Umbilical cord (tissue), 2 donors: Measurements from ENCODE around the gene C9orf50. TPM values are rescaled to one million over a fixed set of nuclear protein-coding genes. Genes with fewer than 3 reads are reported as not detected.
A peak's percentile ranks its signal among the peaks of the same experiment; 100 is the strongest.

ENCODE experiments used
- DNase-seq: peaks from one replicate; pipeline ENCODE4 v3.0.0-alpha.2; 2015; ENCODE audit warnings: low spot score
- total RNA-seq: library from RNA; depleted of rRNA; stranded (reverse); fragments of >200 nt; gene quantifications from one replicate; pipeline ENCODE4 v1.2.3, GENCODE V29; 2014; ENCODE audit warnings: low replicate concordance; ENCODE audit not compliant: insufficient read depth

C9orf50 gene
- total RNA-seq, 1 donor from 2014 or later, result 1.2 TPM

GRCh38 chr9:129591916-129592315 lies 29.0 kb downstream of the C9orf50 start:
- no peak for DNase-seq

- DNase-seq, result no peak
These were observed 30.4 kb downstream of the C9orf50 start for GRCh38 chr9:129590466-129590865.

- DNase-seq, result peak; percentile 86
These were observed 33.2 kb downstream of the C9orf50 start for GRCh38 chr9:129587487-129588262.

GRCh38 chr9:129586685-129587084 lies 34.2 kb downstream of the C9orf50 start:
- peak; percentile 90 for DNase-seq

- no peak for DNase-seq
These were observed 34.7 kb downstream of the C9orf50 start for GRCh38 chr9:129586245-129586644.

- DNase-seq, result no peak
These were observed 35.5 kb downstream of the C9orf50 start for GRCh38 chr9:129585352-129585751.

GRCh38 chr9:129584136-129584535 lies 36.8 kb downstream of the C9orf50 start:
- DNase-seq, result peak; percentile 88

- no peak for DNase-seq
These were observed 37.4 kb downstream of the C9orf50 start for GRCh38 chr9:129583308-129584038.

GRCh38 chr9:129582855-129583254 lies 38.0 kb downstream of the C9orf50 start:
- no peak for DNase-seq

GRCh38 chr9:129581505-129582189 lies 39.3 kb downstream of the C9orf50 start:
- DNase-seq, result no peak

GRCh38 chr9:129580211-129580915 lies 40.5 kb downstream of the C9orf50 start:
- no peak for DNase-seq

- no peak for DNase-seq
These were observed 41.6 kb downstream of the C9orf50 start for GRCh38 chr9:129579294-129579693.

- DNase-seq, result no peak
These were observed 44.1 kb downstream of the C9orf50 start for GRCh38 chr9:129576546-129577543.

- DNase-seq, result no peak
These were observed 45.1 kb downstream of the C9orf50 start for GRCh38 chr9:129575818-129576217.

- no peak for DNase-seq
These were observed 45.9 kb downstream of the C9orf50 start for GRCh38 chr9:129574911-129575585.

- DNase-seq, result no peak
These were observed 46.9 kb downstream of the C9orf50 start for GRCh38 chr9:129573977-129574376.

- DNase-seq, result no peak
These were observed 48.4 kb downstream of the C9orf50 start for GRCh38 chr9:129572517-129572916.

- DNase-seq, result no peak
These were observed 48.9 kb downstream of the C9orf50 start for GRCh38 chr9:129572052-129572425.

- no peak for DNase-seq
These were observed 49.4 kb downstream of the C9orf50 start for GRCh38 chr9:129571298-129572051.
